ENCODE data around the gene PXDC1. TPM values are rescaled to one million over a fixed set of nuclear protein-coding genes. Genes with fewer than 3 reads are reported as not detected.

The PXDC1 gene
- total RNA-seq, 1 donor: 39.4 TPM

DNA sequence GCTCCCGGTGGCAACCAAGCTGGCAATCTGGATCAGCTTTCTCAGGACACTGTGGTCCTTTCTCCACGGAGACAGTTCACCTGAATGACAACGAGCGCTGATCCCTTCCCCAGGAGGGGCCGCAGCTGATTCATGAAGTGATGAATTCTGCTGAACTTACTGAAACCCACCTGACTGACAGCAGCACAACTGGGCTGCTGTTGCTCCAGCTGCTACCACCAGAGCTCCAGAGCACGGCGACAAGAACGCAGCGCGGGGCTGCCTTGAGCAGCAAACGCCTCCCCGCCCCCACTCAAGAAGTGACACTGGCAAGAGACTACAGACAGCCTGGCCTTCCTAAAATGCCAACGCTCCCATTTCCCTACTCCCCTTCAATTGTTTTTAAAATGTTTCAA, 10.0 kb downstream of the PXDC1 start:
- DNase-seq (ENCODE audit: low read depth): no peak
- TF ChIP-seq, protein P1, sequence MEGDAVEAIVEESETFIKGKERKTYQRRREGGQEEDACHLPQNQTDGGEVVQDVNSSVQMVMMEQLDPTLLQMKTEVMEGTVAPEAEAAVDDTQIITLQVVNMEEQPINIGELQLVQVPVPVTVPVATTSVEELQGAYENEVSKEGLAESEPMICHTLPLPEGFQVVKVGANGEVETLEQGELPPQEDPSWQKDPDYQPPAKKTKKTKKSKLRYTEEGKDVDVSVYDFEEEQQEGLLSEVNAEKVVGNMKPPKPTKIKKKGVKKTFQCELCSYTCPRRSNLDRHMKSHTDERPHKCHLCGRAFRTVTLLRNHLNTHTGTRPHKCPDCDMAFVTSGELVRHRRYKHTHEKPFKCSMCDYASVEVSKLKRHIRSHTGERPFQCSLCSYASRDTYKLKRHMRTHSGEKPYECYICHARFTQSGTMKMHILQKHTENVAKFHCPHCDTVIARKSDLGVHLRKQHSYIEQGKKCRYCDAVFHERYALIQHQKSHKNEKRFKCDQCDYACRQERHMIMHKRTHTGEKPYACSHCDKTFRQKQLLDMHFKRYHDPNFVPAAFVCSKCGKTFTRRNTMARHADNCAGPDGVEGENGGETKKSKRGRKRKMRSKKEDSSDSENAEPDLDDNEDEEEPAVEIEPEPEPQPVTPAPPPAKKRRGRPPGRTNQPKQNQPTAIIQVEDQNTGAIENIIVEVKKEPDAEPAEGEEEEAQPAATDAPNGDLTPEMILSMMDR (IDR thresholded peaks at IDR 0.05; ENCODE audit: insufficient read depth, low read length): no peak
- H3K4me3 ChIP-seq (ENCODE audit: low read depth, low read length): no peak overlapping the region

DNA sequence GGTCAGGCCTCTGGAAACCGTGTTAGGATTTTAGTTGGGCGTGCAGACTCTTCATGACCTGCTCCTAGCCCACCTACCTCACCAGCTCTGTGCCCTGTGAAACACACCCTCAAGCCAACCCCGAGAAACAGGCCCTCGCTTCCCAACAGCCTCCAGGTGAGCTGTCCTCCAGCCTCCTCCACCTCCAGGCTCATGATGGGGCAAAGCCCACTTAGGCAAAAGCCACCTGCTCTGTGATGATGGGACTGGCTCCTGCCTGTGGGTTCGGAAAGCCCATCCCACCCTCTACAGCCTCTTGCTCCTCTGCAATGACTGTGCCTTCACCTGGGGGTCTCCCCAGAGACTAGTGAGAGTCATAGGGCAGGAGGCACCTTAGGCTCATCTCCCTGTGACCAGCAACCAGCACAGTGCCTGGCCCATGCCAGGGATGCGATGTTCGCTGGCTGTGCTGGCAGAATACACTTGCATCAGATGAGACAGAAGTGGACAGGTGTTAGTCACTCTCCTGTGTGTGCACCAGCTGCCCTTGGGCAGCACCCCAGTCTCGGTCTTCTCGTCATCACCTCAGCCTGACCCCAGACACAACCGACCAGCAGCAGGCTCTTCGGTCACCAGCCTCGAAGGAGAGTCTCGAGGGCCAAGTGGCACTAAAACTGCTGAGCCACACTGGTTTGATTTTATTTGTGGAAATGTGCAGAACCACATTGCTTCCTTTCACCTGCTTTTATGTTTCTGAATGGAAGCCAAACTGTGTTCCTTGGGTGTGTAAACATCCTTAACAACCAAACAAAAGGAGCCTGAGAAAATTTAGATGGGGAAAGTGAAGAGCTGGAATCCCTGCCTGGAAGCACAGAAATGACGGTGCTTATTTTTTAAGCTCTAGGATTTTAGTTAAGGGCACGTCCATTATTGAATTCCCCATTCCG, 10.7 kb downstream of the PXDC1 start:
- TF ChIP-seq, protein P1 (IDR thresholded peaks at IDR 0.05; ENCODE audit: insufficient read depth, low read length): no peak
- no peak overlapping the region for H3K4me3 ChIP-seq (ENCODE audit: low read depth, low read length)
- DNase-seq (ENCODE audit: low read depth): no peak

DNA sequence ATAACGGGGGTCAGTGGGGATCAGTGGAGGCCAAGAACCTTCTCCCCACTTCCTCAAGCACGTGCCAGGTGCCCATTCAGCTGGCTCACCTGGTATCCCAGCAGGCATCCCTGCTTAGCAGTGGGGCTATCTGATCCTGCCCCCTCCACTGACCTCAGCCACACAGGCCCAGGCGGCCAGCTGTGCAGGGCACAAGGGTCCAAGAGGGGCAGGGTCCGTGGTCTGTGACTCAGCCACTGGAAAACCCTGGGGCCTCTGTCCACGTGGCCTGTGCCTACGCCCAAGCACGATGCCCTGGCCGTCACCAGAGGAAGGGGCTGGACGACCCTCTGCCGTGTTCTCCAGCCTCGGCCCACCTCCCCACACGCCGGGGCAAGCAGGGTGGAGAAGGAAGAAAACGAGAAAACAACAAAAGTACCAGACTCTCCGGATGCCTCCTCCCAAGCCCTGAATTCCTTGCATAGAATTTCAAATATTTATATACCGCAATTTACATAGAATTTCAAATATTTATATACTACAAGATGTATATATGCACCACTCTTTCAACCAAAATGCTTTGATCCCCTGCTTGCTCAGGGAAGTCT, 12.1 kb downstream of the PXDC1 start:
- TF ChIP-seq, protein P1 (IDR thresholded peaks at IDR 0.05; ENCODE audit: insufficient read depth, low read length): no peak
- H3K4me3 ChIP-seq (ENCODE audit: low read depth, low read length): no peak overlapping the region

DNA sequence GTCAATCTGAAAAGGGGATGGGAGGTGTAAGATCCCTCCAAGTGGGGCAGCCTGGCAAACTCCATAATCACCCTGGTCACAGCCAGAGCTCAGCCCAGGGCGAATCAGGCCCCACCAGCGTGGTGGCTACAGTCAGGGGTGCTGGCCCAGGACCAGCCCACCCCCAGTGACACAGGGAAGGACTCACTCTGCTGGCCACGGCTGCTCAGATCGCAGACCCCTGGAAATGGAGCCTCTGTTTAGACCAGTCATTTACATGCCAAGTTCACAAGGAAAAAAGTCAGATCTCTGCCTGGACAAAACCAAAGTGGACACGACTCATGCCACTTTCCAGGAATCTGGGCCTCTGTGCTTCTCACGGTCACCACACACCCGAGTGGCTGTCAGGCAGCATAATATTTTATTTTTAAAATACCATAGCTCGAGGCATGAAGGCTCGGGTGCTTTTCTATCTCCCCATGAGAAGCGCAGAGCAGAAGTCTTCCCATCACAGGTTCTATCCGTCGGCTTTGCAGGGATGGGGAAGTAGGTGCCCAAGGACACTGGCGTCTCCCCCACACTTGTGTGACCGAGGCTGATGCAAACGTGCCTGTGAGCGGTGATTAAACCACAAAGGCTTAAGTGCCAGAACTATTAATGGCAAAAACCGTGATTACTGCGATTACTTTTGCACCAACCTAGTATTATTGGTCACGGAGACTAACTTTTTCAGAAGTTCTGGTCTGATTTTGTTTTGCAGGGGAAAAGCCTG, 13.0 kb downstream of the PXDC1 start:
- no peak for DNase-seq (ENCODE audit: low read depth)
- TF ChIP-seq, protein P1 (IDR thresholded peaks at IDR 0.05; ENCODE audit: insufficient read depth, low read length): no peak
- H3K4me3 ChIP-seq (ENCODE audit: low read depth, low read length): no peak overlapping the region

More for the DNA sequence above, 12.1 kb downstream of the PXDC1 start:
- no peak for DNase-seq (ENCODE audit: low read depth)

DNA sequence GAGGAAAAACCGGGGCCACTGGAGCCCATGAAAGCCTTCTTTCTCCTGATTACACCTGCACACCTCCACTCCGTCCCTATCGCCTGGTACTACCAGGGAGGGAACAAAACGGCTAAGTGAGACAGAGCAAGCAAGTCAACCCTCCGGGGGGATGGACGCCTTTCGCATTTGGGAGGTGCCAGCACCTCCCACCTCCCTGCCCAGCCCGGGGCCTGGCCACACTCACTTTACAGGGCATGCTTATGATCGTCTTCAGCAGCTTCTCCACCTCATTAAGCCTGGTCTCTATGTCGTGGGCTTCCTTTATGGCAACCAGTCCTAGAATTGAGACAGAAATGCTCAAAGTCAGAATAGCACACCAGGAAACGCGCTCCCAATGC, 13.7 kb downstream of the PXDC1 start:
- DNase-seq (ENCODE audit: low read depth): no peak
- TF ChIP-seq, protein P1 (IDR thresholded peaks at IDR 0.05; ENCODE audit: insufficient read depth, low read length): no peak
- no peak overlapping the region for H3K4me3 ChIP-seq (ENCODE audit: low read depth, low read length)

DNA sequence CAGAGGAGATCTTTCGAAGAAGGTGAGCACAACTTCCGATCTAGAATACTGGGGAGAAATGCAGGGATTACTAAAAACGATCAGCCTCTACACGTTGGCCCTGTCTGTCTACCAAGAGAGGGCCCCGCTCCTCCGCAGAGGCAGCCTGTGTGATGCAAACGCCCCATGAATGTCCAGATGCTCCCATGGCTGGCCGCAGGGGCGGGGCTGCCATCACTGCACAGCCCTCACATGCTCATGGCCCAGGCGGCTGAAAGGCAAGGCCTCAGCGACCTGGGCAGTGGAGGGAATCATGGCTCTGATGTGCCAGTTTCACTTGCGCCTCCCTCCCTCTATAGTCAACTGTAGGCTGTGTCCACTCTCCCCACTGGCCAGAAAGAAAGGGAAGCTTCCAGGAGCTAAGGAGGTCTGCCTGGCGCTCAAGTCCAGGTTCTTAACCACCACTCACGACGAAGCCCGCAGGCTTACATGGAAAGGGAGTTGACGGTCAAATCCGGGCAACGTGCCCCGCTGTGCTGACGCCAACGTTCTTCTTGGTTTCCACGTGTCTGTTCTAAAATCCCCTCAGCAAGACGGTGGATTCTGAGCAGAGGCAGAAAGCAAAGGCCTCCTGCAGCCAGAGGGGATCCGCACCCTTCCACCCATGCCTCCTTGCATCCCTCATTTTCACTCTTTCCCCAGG, 14.2 kb downstream of the PXDC1 start:
- TF ChIP-seq, protein P1 (IDR thresholded peaks at IDR 0.05; ENCODE audit: insufficient read depth, low read length): no peak
- H3K4me3 ChIP-seq (ENCODE audit: low read depth, low read length): no peak overlapping the region
- DNase-seq (ENCODE audit: low read depth): peak; percentile 58
